WI38 (cell line): ENCODE data around the gene ACSL5.
"Not testable (repeated sequence)": the region's sequence is repeated elsewhere in the genome, so short reads cannot be mapped to it uniquely, and the experiment has no call there.

Experiments used
- H3K4me3 ChIP-seq: 2 replicates; pipeline ENCODE4 v1.5.1; 2011; ENCODE audit warnings: low read depth, mild to moderate bottlenecking, control low read depth, low read length
- TF ChIP-seq, protein P1 (sequence below): IDR thresholded peaks from 2 replicates; pipeline ENCODE4 v1.5.1; 2012; ENCODE audit warnings: low read depth, mild to moderate bottlenecking, control low read depth, low read length

The ACSL5 gene

DNA sequence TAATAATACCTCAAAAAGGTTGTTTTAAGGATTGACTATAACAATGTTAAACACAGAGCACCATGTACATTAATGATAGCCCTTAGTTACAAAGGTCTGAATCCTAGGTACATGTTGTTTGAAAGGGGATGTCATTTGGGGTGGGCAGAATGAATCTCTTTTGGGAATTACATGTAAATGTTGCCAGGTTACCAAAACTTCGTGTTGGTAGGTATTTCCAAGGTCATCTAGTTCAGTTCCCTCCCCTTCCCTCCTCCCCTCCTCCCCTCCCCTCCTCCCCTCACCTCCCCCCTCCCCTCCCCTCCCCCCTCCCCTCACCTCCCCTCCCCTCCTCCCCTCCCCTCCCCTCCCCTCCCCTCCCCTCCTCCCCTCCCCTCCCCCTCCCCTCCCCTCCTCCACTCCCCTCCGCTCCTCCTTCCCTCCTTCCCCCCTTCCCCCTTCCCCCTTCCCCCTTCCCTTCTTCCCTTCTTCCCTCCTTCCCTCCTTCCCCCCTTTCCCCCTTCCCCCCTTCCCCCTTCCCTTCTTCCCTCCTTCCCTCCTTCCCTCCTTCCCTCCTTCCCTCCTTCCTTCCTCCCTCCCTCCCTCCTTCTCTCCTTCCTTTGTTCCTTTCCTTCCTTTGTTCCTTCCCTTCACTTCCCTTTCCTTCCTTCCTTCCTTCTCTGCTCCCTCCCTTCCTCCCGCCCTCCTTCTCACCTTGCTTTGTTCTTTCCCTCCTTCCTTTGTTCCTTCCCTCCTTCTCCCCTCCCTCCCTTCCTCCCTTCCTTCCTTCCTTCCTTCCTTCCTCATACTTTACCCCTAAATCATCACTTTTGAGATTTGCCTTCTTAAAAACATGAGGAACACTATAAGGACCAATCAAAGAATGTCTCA is 81.2 kb downstream of the ACSL5 start:
- H3K4me3 ChIP-seq: no peak overlapping the region
- TF ChIP-seq, protein P1, sequence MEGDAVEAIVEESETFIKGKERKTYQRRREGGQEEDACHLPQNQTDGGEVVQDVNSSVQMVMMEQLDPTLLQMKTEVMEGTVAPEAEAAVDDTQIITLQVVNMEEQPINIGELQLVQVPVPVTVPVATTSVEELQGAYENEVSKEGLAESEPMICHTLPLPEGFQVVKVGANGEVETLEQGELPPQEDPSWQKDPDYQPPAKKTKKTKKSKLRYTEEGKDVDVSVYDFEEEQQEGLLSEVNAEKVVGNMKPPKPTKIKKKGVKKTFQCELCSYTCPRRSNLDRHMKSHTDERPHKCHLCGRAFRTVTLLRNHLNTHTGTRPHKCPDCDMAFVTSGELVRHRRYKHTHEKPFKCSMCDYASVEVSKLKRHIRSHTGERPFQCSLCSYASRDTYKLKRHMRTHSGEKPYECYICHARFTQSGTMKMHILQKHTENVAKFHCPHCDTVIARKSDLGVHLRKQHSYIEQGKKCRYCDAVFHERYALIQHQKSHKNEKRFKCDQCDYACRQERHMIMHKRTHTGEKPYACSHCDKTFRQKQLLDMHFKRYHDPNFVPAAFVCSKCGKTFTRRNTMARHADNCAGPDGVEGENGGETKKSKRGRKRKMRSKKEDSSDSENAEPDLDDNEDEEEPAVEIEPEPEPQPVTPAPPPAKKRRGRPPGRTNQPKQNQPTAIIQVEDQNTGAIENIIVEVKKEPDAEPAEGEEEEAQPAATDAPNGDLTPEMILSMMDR: no peak

DNA sequence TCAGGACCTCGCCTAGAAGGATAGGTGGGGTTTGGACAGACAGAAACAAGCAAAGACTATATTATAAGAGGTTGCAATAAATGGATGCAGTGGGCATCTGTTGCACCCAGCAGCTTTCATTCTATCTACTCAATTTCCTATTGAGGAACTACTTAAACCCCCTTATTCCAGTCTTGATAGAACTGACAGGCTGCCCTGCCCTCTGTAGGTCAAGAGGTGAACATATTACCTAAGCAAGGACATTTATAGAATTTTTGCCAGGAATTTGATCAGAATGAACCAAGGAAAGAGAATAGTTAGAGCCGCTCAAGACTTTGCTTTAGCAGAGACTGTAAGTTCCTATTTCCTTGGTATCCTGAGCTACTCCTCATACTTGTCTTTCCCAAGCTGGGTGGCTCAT is 82.6 kb downstream of the ACSL5 start:
- TF ChIP-seq, protein P1: no peak

DNA sequence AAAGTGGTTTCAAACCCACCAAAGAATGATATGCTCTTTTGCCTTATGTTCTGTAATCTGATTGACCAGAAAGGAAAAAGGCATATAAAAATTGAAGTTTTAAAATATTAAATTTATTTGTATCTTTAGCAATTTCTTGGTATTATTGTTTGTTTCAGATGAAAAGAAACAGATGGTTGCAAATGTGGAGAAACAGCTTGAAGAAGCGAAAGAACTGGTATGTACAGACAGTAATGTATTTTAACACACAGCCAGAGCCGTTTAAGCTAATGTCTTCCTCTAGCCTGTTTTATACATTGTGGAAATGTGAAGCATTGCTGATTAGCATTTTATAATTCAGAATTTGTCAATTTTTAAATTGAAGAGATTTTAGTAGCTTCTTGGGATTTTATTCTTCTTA is 86.5 kb downstream of the ACSL5 start:
- no peak overlapping the region for H3K4me3 ChIP-seq
- TF ChIP-seq, protein P1: no peak

More for the DNA sequence above, 82.6 kb downstream of the ACSL5 start:
- H3K4me3 ChIP-seq: no peak overlapping the region

DNA sequence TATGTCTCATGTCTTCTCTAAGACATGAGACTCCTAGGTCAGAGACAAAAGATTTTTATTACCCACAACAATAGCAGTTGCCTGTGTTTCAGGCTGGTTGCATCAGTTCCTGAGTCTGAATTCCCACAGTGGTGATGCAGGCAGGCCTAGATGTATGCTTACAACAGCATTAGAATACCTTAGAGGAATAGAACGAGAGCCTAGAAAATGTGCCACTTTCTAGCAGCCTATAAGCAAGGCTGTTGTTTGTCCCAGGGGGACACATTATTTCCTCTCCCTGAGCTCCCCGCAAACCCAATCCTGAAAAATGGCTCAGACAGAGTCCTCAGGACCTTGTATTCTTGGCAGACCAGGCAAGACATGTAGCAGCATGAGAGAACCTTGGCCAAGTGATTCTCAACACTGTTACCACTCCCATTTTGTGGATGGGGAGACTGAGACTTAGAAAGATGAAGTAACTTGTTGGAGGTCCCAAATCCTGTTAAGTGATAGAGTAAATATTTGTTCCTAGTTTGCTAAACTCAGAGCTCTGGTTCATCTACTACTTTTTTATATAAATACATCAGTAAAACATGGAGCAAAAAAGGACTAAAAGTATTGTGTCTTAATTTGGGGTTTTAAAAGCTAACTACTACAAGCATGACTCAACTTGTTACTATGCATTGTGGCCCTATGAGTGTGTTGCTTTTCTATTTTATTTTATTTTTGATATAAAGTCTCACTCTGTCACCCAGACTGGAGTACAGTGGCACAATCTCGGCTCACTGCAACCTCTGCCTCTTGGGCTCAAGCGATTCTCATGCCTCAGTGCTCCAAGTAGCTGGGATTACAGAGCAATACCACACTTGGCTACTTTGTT is 87.3 kb downstream of the ACSL5 start:
- TF ChIP-seq, protein P1: no peak
- H3K4me3 ChIP-seq: no peak overlapping the region

DNA sequence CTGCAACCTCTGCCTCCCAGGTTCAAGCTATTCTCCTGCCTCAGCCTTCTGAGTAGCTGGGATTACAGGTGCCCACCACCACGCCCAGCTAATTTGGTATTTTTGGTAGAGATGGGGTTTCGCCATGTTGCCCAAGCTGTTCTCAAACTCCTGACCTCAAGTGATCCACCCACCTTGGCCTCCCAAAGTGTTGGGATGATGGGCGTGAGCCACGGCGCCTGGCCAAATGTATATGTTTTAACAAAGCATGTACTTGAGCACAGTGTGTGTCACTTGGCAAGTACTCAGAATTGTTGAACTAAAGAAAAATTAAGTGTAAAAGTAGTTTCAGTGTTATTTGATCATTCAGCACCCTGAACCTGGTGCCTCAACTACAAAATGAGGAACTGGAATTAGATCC is 90.2 kb downstream of the ACSL5 start:
- not testable (repeated sequence) for H3K4me3 ChIP-seq

DNA sequence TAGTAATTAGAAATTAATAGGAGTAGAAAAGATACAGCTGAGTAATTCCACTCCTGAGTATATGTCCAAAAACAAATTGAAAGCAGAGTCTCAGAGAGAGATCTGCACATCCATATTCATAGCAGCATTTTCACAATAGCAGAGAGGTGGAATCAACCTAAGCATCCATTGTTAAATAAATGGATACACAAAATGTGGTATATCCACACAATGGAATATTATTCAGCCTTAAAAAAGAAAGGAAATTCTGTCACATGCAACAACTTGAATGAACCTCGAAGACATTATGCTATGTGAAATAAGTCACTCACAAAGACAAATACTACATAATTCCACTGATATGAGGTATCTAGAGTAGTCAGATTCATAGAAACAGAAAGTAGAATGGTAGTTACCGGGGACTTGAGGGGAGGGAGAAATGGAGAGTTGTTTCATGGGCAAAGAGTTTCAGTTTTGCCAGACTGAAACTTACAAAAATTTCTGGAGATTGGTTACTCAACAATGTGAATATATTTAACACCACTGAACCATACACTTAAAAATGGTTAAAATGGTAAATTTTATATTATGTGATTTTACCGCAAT is 91.5 kb downstream of the ACSL5 start:
- H3K4me3 ChIP-seq: no peak overlapping the region
- TF ChIP-seq, protein P1: no peak

DNA sequence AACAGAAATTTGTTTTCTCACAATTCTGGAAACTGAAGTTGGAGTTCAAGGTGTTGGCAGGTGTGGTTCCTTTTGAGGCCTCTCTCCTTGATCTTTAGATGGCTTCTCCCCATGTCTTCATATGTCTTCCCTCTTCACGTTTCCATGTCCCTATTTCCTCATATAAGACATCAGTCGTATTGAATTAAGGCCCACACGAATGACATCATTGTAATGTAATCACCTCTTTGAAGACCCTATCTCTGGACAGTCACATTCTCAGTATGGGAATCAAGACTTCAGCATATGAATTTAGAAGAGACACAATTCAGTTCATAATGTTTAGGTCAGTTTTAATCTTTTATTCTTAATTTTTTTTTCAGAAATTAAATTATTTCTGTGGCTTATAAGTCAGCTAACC is 92.9 kb downstream of the ACSL5 start:
- TF ChIP-seq, protein P1: no peak
- H3K4me3 ChIP-seq: no peak overlapping the region
